Stimulated activated CD8-positive, alpha-beta memory T cell treated with anti-CD3 and anti-CD28 coated beads, Interleukin-15, amount 100 ng/mL, for 24 hours (primary cell): ENCODE results near the gene PCDH12.

Experiments used
- DNase-seq: peaks from one replicate; pipeline ENCODE4 v3.0.0-alpha.2; 2020; ENCODE audit warnings: low read depth

Gene PCDH12

GRCh38 chr5:141908796-141909195 lies 49.2 kb downstream of the PCDH12 start:
- no peak for DNase-seq

- no peak for DNase-seq
Measured at GRCh38 chr5:141906972-141907371, 51.0 kb downstream of the PCDH12 start.

- no peak for DNase-seq
Measured at GRCh38 chr5:141906517-141906916, 51.5 kb downstream of the PCDH12 start.

- no peak for DNase-seq
Measured at GRCh38 chr5:141904551-141904950, 53.5 kb downstream of the PCDH12 start.

GRCh38 chr5:141903261-141903660 lies 54.7 kb downstream of the PCDH12 start:
- DNase-seq: no peak

- no peak for DNase-seq
Measured at GRCh38 chr5:141902015-141902814, 55.8 kb downstream of the PCDH12 start.

GRCh38 chr5:141898448-141899049 lies 59.5 kb downstream of the PCDH12 start:
- DNase-seq: no peak

- DNase-seq: no peak
Measured at GRCh38 chr5:141897425-141897824, 60.6 kb downstream of the PCDH12 start.
